Caco-2 (cell line): ENCODE measurements around the gene MARCHF4. TPM values are rescaled to one million over a fixed set of nuclear protein-coding genes. Genes with fewer than 3 reads are reported as not detected.

ENCODE experiments used
- BruUV-seq: library from RNA; stranded (reverse); fragments of 400-500 nt; replicated peaks from 2 replicates; lab custom pipeline; 2021; lab: Mats Ljungman, UMichigan
- CTCF ChIA-PET: fragments of 300-600 bp; sonication (Branson Sonifier 250); formaldehyde crosslinking; loops from one replicate; lab custom pipeline; 2022; ENCODE audit warnings: antibody characterized with exemption; lab: Charles Lee
- POLR2A ChIA-PET: fragments of 300-600 bp; sonication (Branson Sonifier 250); formaldehyde crosslinking; loops from one replicate; lab custom pipeline; 2022; ENCODE audit warnings: antibody characterized with exemption; lab: Charles Lee
- DNase-seq, 2 experiments: peaks; one replicate each; pipeline versions ENCODE4 v3.0.0 to v3.0.0-alpha.2; 2020 to 2022
- H3K27me3 ChIP-seq: replicated peaks from 2 replicates; pipeline ENCODE4 v1.6.0; 2011; ENCODE audit warnings: low read length; ENCODE audit not compliant: control insufficient read depth, insufficient read depth
- H3K36me3 ChIP-seq: 2 replicates; pipeline ENCODE4 v1.5.1; 2011; ENCODE audit warnings: low read length; ENCODE audit not compliant: control insufficient read depth, insufficient read depth
- H3K4me1 ChIP-seq: fragments of 250-450 bp; sonication (Bioruptor Pico); 2 replicates; pipeline ENCODE4 v1.5.1; 2020; ENCODE audit warnings: mild to moderate bottlenecking
- H3K4me3 ChIP-seq: 2 replicates; pipeline ENCODE4 v1.5.1; 2011; ENCODE audit warnings: low read depth, mild to moderate bottlenecking, control low read depth, low read length
- H3K9me3 ChIP-seq: fragments of 250-450 bp; sonication (Bioruptor Pico); 2 replicates; pipeline ENCODE4 v1.5.1; 2020; ENCODE audit warnings: mild to moderate bottlenecking, moderate library complexity
- H3K27ac Mint-ChIP-seq: one replicate; pipeline ENCODE4 v1.8.0; 2022; ENCODE audit warnings: mixed read lengths; ENCODE audit not compliant: unreplicated experiment
- H3K27me3 Mint-ChIP-seq: one replicate; pipeline ENCODE4 v1.8.0; 2022; ENCODE audit warnings: mixed read lengths; ENCODE audit not compliant: insufficient read depth, unreplicated experiment
- H3K36me3 Mint-ChIP-seq: one replicate; pipeline ENCODE4 v1.8.0; 2022; ENCODE audit warnings: mild to moderate bottlenecking, mixed read lengths; ENCODE audit not compliant: insufficient read depth, unreplicated experiment
- H3K4me1 Mint-ChIP-seq: one replicate; pipeline ENCODE4 v1.8.0; 2022; ENCODE audit warnings: low read depth, mixed read lengths; ENCODE audit not compliant: unreplicated experiment
- H3K4me3 Mint-ChIP-seq: one replicate; pipeline ENCODE4 v1.8.0; 2022; ENCODE audit warnings: mild to moderate bottlenecking, moderate library complexity, mixed read lengths; ENCODE audit not compliant: unreplicated experiment
- H3K9me3 Mint-ChIP-seq: one replicate; pipeline ENCODE4 v1.8.0; 2022; ENCODE audit warnings: mixed read lengths; ENCODE audit not compliant: unreplicated experiment
- CTCF ChIP-seq, 2 experiments: fragments of 200-600 bp in 1 of 2; IDR thresholded peaks; 1 replicate in 1 of 2; 2 replicates in 1 of 2; pipeline versions ENCODE4 v1.5.1 to v1.8.0; 2011 to 2022; ENCODE audit warnings: antibody characterized with exemption in 1 of 2, control low read depth in 1 of 2, inconsistent platforms in 1 of 2, low read depth in 1 of 2, low read length in 1 of 2, mild to moderate bottlenecking in 1 of 2, moderate library complexity in 1 of 2; ENCODE audit not compliant: insufficient read depth in 1 of 2, severe bottlenecking in 1 of 2, unreplicated experiment in 1 of 2
- intact Hi-C: fragments of 100-400 bp; cut with micrococcal nuclease; formaldehyde crosslinking; loops from one replicate; pipeline ENCODE4 v1.10.0; 2022; ENCODE audit not compliant: unreplicated experiment
- total RNA-seq: library from RNA; stranded (reverse); gene quantifications from 2 replicates; pipeline ENCODE4 v1.2.3, GENCODE V29; 2022

Gene MARCHF4
- total RNA-seq, 1 experiment from 2014 or later, result not detected

- Histone ChIP-seq H3K4me3 (no peak overlapping the region), H3K27me3 (no peaks in the 10 kb centered on the region; the same call in 1 of the 2 replicates), H3K9me3 (no peaks in the 10 kb centered on the region), H3K36me3 (no peaks in the 10 kb centered on the region), H3K4me1 (no peaks in the 10 kb centered on the region)
- intact Hi-C loops, result no loop called here
- DNase-seq, result no peak
- ChIA-PET CTCF (no interaction called here), POLR2A (no interaction called here)
- Mint-ChIP-seq H3K27me3 (peaks cover 25% of the 10 kb centered on the region), H3K4me3 (no peak overlapping the region), H3K36me3 (no peaks in the 10 kb centered on the region), H3K4me1 (no peaks in the 10 kb centered on the region), H3K9me3 (no peaks in the 10 kb centered on the region), H3K27ac (no peak overlapping the region)
- TF ChIP-seq CTCF (IDR thresholded peaks at IDR 0.05; ENCODE audit: insufficient read depth in 1 of 2, low read depth in 1 of 2, low read length in 1 of 2, severe bottlenecking in 1 of 2, unreplicated experiment in 1 of 2), result no peak
- no TSS peak for BruUV-seq
Measured at GRCh38 chr2:216392018-216392562, 19.8 kb upstream of the MARCHF4 start.

- H3K4me1 Mint-ChIP-seq, result no peaks in the 10 kb centered on the region
- Histone ChIP-seq H3K4me1 (no peaks in the 10 kb centered on the region), H3K9me3 (no peaks in the 10 kb centered on the region), H3K27me3 (no peaks in the 10 kb centered on the region; the same call in 1 of the 2 replicates), H3K36me3 (no peaks in the 10 kb centered on the region), H3K4me3 (no peak overlapping the region)
- peaks cover 25% of the 10 kb centered on the region for H3K27me3 Mint-ChIP-seq
- intact Hi-C loops, result no loop called here
- POLR2A ChIA-PET, result no interaction called here
- no peak overlapping the region for H3K27ac Mint-ChIP-seq
- no peaks in the 10 kb centered on the region for H3K9me3 Mint-ChIP-seq
- no peak overlapping the region for H3K4me3 Mint-ChIP-seq
- CTCF ChIA-PET, result no interaction called here
- DNase-seq, result no peak
- no peak for TF ChIP-seq CTCF (IDR thresholded peaks at IDR 0.05; ENCODE audit: insufficient read depth in 1 of 2, low read depth in 1 of 2, low read length in 1 of 2, severe bottlenecking in 1 of 2, unreplicated experiment in 1 of 2)
- no TSS peak for BruUV-seq
- H3K36me3 Mint-ChIP-seq, result no peaks in the 10 kb centered on the region
Measured at GRCh38 chr2:216391401-216391800, 19.1 kb upstream of the MARCHF4 start.

- no TSS peak for BruUV-seq
- Histone ChIP-seq H3K4me1 (no peaks in the 10 kb centered on the region), H3K27me3 (no peaks in the 10 kb centered on the region), H3K4me3 (no peak overlapping the region), H3K9me3 (no peaks in the 10 kb centered on the region), H3K36me3 (no peaks in the 10 kb centered on the region)
- Mint-ChIP-seq H3K4me3 (no peak overlapping the region), H3K4me1 (no peaks in the 10 kb centered on the region), H3K27ac (no peak overlapping the region), H3K36me3 (no peaks in the 10 kb centered on the region), H3K27me3 (peaks cover 17% of the 10 kb centered on the region), H3K9me3 (no peaks in the 10 kb centered on the region)
- no peak for DNase-seq
- intact Hi-C loops, result no loop called here
- ChIA-PET CTCF (no interaction called here), POLR2A (no interaction called here)
- no peak for TF ChIP-seq CTCF (IDR thresholded peaks at IDR 0.05; ENCODE audit: insufficient read depth in 1 of 2, low read depth in 1 of 2, low read length in 1 of 2, severe bottlenecking in 1 of 2, unreplicated experiment in 1 of 2)
Measured at GRCh38 chr2:216389570-216389969, 17.3 kb upstream of the MARCHF4 start.
